Measurements from ENCODE around the gene CCDC51. TPM values are rescaled to one million over a fixed set of nuclear protein-coding genes. Genes with fewer than 3 reads are reported as not detected.

CCDC51 gene
- total and polyA plus RNA-seq, 4 donors = 6.6 to 14.4 (median 11.1) TPM

DNA sequence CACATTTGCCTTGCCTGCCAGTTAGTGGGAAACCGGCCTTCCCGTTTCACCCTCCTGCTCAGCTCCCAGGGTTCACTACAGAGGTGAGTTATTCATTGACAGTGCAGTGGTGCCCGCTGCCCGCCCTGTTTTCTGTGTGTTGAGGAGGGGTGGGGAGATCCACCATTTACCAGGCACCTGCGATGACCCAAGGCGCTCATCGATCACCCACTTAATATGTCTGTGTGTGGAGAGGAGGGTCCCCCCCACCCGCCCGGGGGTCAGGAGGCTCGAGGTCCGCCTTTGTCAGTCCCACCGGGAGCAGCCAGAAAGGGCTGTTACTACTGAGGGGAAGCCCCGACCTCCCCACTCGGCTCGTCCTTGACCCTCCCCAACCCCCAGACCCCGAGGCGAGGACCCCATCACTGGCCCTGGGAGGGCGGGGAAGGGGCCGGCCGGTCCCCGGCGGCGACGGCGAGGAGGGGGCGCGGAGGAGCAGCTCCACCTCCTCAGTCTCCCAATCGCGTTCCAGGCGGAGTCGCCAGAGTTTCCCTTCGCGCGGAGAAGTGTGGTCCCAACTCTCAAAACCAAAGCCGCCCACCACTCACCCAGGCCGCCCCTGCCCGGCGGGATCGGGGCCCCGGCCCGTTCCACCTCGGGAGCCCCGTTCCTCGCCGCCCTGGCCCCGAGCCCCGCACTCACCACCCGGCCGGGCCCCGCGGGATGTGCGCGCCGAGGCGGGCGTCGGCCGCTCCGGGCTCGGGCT lies 11.2 kb downstream of the CCDC51 start:
- H3K9me3 ChIP-seq (ENCODE audit: control insufficient read depth in 4 of 4, insufficient read depth in 3 of 4, low read length in 3 of 4) = no peaks in the 10 kb centered on the region
- peak overlapping the region; percentile 3 to 75 for H3K9ac ChIP-seq (ENCODE audit: insufficient read depth in 1 of 2, low read length in 2 of 2)
- WGBS, 2 donors = 4 to 9% methylated on average over 34 to 60 of the region's 60 CpGs
- peak overlapping the region; percentile 57 for H3K4me3 ChIP-seq
- H3K27me3 ChIP-seq (ENCODE audit: control insufficient read depth in 3 of 3, insufficient read depth in 3 of 3, low read length in 2 of 3) = no peaks in the 10 kb centered on the region
- H3K27ac ChIP-seq (ENCODE audit: low read depth in 1 of 2, low read length in 1 of 2) = peak overlapping the region; percentile 89 to 95
- H3K36me3 ChIP-seq (ENCODE audit: control insufficient read depth in 4 of 4, insufficient read depth in 4 of 4, low read length in 4 of 4) = peaks cover 0 to 18% (median 15%) of the 10 kb centered on the region in 4 donors
- ATAC-seq (ENCODE audit: insufficient read depth, low FRiP score) = peak; percentile 6
- H3K4me1 ChIP-seq (ENCODE audit: control insufficient read depth in 5 of 5, insufficient read depth in 5 of 5, low read length in 5 of 5) = peaks cover 0 to 49% (median 24%) of the 10 kb centered on the region in 5 donors
- TF ChIP-seq, protein P1, sequence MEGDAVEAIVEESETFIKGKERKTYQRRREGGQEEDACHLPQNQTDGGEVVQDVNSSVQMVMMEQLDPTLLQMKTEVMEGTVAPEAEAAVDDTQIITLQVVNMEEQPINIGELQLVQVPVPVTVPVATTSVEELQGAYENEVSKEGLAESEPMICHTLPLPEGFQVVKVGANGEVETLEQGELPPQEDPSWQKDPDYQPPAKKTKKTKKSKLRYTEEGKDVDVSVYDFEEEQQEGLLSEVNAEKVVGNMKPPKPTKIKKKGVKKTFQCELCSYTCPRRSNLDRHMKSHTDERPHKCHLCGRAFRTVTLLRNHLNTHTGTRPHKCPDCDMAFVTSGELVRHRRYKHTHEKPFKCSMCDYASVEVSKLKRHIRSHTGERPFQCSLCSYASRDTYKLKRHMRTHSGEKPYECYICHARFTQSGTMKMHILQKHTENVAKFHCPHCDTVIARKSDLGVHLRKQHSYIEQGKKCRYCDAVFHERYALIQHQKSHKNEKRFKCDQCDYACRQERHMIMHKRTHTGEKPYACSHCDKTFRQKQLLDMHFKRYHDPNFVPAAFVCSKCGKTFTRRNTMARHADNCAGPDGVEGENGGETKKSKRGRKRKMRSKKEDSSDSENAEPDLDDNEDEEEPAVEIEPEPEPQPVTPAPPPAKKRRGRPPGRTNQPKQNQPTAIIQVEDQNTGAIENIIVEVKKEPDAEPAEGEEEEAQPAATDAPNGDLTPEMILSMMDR (IDR thresholded peaks at IDR 0.05; ENCODE audit: control extremely low read depth, extremely low read depth) = no peak
- DNase-seq = peak; percentile 80 to 82 (median 82)

DNA sequence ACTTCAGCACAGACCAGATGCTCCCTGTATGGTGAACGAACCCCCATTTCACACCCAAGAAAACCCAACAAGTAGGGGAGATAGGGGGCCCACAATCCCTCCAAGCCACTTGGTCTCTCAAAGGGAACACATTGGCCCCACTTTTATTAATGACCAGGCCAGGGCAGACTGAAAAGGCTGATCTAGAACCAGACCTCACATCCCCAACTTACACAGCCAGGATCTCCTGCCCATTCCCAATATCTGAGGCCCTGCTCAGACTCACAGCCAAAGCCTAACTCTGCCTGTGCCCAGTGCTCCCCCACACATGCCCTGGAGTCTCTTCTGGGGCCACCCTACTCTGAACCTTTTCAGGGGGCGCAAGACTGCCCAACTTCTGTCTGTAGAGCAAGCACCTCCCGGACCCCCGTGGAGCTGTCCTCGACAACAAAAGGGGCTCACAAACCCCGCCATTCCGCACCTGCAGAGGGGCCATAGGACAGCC lies 11.8 kb downstream of the CCDC51 start:
- TF ChIP-seq, protein P1 (IDR thresholded peaks at IDR 0.05; ENCODE audit: control extremely low read depth, extremely low read depth) = no peak
- ATAC-seq (ENCODE audit: insufficient read depth, low FRiP score) (no peak), DNase-seq (peak in 1 of 3 donors; percentile 10)
- WGBS, 2 donors = 61 to 81% methylated on average over 7 of the region's 7 CpGs
- H3K36me3 ChIP-seq (ENCODE audit: control insufficient read depth in 4 of 4, insufficient read depth in 4 of 4, low read length in 4 of 4) = peaks cover 0 to 16% (median 11%) of the 10 kb centered on the region in 4 donors
- peak overlapping the region; percentile 42 to 95 for H3K27ac ChIP-seq (ENCODE audit: low read depth in 1 of 2, low read length in 1 of 2)
- no peaks in the 10 kb centered on the region for H3K9me3 ChIP-seq (ENCODE audit: control insufficient read depth in 4 of 4, insufficient read depth in 3 of 4, low read length in 3 of 4)
- H3K9ac ChIP-seq (ENCODE audit: insufficient read depth in 1 of 2, low read length in 2 of 2) = peak overlapping the region; percentile 3 to 75
- H3K4me3 ChIP-seq = no peak overlapping the region
- H3K4me1 ChIP-seq (ENCODE audit: control insufficient read depth in 5 of 5, insufficient read depth in 5 of 5, low read length in 5 of 5) = peaks cover 0 to 49% (median 24%) of the 10 kb centered on the region in 5 donors
- no peaks in the 10 kb centered on the region for H3K27me3 ChIP-seq (ENCODE audit: control insufficient read depth in 3 of 3, insufficient read depth in 3 of 3, low read length in 2 of 3)

DNA sequence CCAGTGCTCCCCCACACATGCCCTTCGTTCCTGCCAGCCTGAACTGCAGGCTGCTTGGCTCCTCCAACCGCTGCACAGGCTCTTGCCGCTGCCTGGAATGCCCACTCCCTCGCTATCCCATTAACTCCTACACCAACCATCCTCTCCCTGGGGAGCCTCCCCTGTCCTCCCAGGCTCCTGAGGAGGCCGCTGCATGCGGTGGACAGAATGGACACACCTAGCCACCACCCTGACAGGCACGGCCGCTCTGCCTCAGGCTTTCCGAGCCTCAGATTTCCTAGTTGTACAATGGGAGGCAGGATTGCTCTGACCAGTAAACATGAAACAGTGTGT lies 12.3 kb downstream of the CCDC51 start:
- DNase-seq = no peak
- Histone ChIP-seq H3K4me3 (no peak overlapping the region), H3K27me3 (ENCODE audit: control insufficient read depth in 3 of 3, insufficient read depth in 3 of 3, low read length in 2 of 3) (no peaks in the 10 kb centered on the region), H3K36me3 (ENCODE audit: control insufficient read depth in 4 of 4, insufficient read depth in 4 of 4, low read length in 4 of 4) (peaks cover 0 to 12% (median 7%) of the 10 kb centered on the region in 4 donors), H3K4me1 (ENCODE audit: control insufficient read depth in 5 of 5, insufficient read depth in 5 of 5, low read length in 5 of 5) (peaks cover 0 to 49% (median 24%) of the 10 kb centered on the region in 5 donors), H3K9me3 (ENCODE audit: control insufficient read depth in 4 of 4, insufficient read depth in 3 of 4, low read length in 3 of 4) (no peaks in the 10 kb centered on the region), H3K9ac (ENCODE audit: insufficient read depth in 1 of 2, low read length in 2 of 2) (peak overlapping the region in 1 of 2 donors; percentile 75), H3K27ac (ENCODE audit: low read depth in 1 of 2, low read length in 1 of 2) (peak overlapping the region; percentile 42 to 95)
- 72 to 94% methylated on average over 9 of the region's 9 CpGs for WGBS, 2 donors
- TF ChIP-seq, protein P1 (IDR thresholded peaks at IDR 0.05; ENCODE audit: control extremely low read depth, extremely low read depth) = no peak
- ATAC-seq (ENCODE audit: insufficient read depth, low FRiP score) = no peak

Measured in lung (tissue), 12 donors.